ENCODE measurements around the gene ACBD7.

- no peak for TF ChIP-seq EZH2 (IDR thresholded peaks at IDR 0.05)
- no peak for TF ChIP-seq POLR2AphosphoS5 (IDR thresholded peaks at IDR 0.05; ENCODE audit: borderline replicate concordance, low read depth, low read length)
These were observed 52.9 kb downstream of the ACBD7 start for GRCh38 chr10:15035385-15036301.

Measured in SK-N-MC (cell line).